SK-N-SH (cell line): ENCODE results near the gene PARD3B. TPM values are rescaled to one million over a fixed set of nuclear protein-coding genes. Genes with fewer than 3 reads are reported as not detected.

Experiments used
- CTCF ChIA-PET: fragments of 300-600, 350-600 bp; formaldehyde crosslinking; extraction: SDS; loops from one replicate; lab custom pipeline; 2021; lab: Yijun Ruan, JAX
- POLR2A ChIA-PET: fragments of 350-600 bp; sonication (Branson Sonifier 250); formaldehyde crosslinking; extraction: SDS; loops from one replicate; lab custom pipeline; 2020; ENCODE audit warnings: antibody characterized with exemption, inconsistent platforms; lab: Yijun Ruan, JAX
- DNase-seq: peaks from one replicate; pipeline ENCODE4 v3.0.0; 2012
- H2AFZ ChIP-seq: fragments of 200-600 bp; sonication (generic); 2 replicates; pipeline ENCODE4 v1.8.1; 2016; ENCODE audit warnings: antibody characterized with exemption, mild to moderate bottlenecking, low read depth
- H3F3A ChIP-seq: fragments of 200-600 bp; sonication (generic); replicated peaks from 2 replicates; pipeline ENCODE3; 2016; ENCODE audit warnings: antibody characterized with exemption, mild to moderate bottlenecking; ENCODE audit not compliant: insufficient read depth
- H3K27ac ChIP-seq, 2 experiments: fragments of 200-500 bp in 1 of 2; fragments of 200-600 bp in 1 of 2; sonication (Bioruptor generic) in 1 of 2; sonication (generic), shearing (Covaris generic) in 1 of 2; 2 replicates each; pipeline versions ENCODE4 v1.5.1 to v1.6.1; 2014 to 2016; ENCODE audit warnings: low read depth in 2 of 2, inconsistent platforms in 1 of 2, low read length in 1 of 2, mild to moderate bottlenecking in 1 of 2, mixed read lengths in 1 of 2
- H3K27me3 ChIP-seq: fragments of 200-600 bp; sonication (generic), shearing (Covaris generic); 2 replicates; pipeline ENCODE4 v1.6.1; 2016; ENCODE audit warnings: mixed run types; ENCODE audit not compliant: insufficient read depth
- H3K36me3 ChIP-seq, 2 experiments: fragments of 200-500 bp in 1 of 2; fragments of 200-600 bp in 1 of 2; sonication (Bioruptor generic) in 1 of 2; sonication (generic) in 1 of 2; replicated peaks in 1 of 2; 2 replicates each; pipeline versions ENCODE3 to v1.5.1; 2014 to 2016; ENCODE audit warnings: low read length in 1 of 2, mild to moderate bottlenecking in 1 of 2; ENCODE audit not compliant: insufficient read depth in 2 of 2, control insufficient read depth in 1 of 2
- H3K4me1 ChIP-seq, 2 experiments: fragments of 200-500 bp in 1 of 2; fragments of 200-600 bp in 1 of 2; sonication (Bioruptor generic) in 1 of 2; sonication (generic), shearing (Covaris generic) in 1 of 2; 2 replicates each; pipeline versions ENCODE4 v1.5.1 to v1.6.1; 2014 to 2016; ENCODE audit warnings: low read depth in 1 of 2, low read length in 1 of 2, mixed run types in 1 of 2; ENCODE audit not compliant: insufficient read depth in 2 of 2, control insufficient read depth in 1 of 2
- H3K4me2 ChIP-seq: fragments of 200-600 bp; sonication (generic), shearing (Covaris generic); 2 replicates; pipeline ENCODE4 v1.6.1; 2017; ENCODE audit warnings: mixed run types
- H3K4me3 ChIP-seq, 2 experiments: fragments of 200-500 bp in 1 of 2; fragments of 200-600 bp in 1 of 2; sonication (Bioruptor generic) in 1 of 2; sonication (generic), shearing (Covaris generic) in 1 of 2; 2 replicates each; pipeline versions ENCODE4 v1.5.1 to v1.8.1; 2014 to 2016; ENCODE audit warnings: low read depth in 2 of 2, inconsistent platforms in 1 of 2, low read length in 1 of 2, mild to moderate bottlenecking in 1 of 2, mixed read lengths in 1 of 2, moderate library complexity in 1 of 2
- H3K79me2 ChIP-seq: fragments of 200-600 bp; sonication (generic); 2 replicates; pipeline ENCODE4 v1.8.1; 2017; ENCODE audit warnings: mild to moderate bottlenecking; ENCODE audit not compliant: insufficient read depth
- H3K9ac ChIP-seq: fragments of 200-600 bp; sonication (generic); 2 replicates; pipeline ENCODE4 v1.6.1; 2017; ENCODE audit warnings: mixed run types
- H3K9me2 ChIP-seq: fragments of 200-600 bp; sonication (generic); 2 replicates; pipeline ENCODE4 v1.6.1; 2017; ENCODE audit warnings: mixed run types
- H3K9me3 ChIP-seq: fragments of 200-600 bp; sonication (generic); 2 replicates; pipeline ENCODE4 v1.6.1; 2017; ENCODE audit warnings: mixed run types, mild to moderate bottlenecking, moderate library complexity
- H4K20me1 ChIP-seq: fragments of 200-600 bp; sonication (generic); 2 replicates; pipeline ENCODE4 v1.6.1; 2017; ENCODE audit warnings: mild to moderate bottlenecking, mixed run types; ENCODE audit not compliant: insufficient read depth
- CHD2 ChIP-seq: fragments of 150-350 bp; IDR thresholded peaks from 2 replicates; pipeline ENCODE4 v1.6.1; 2018; ENCODE audit warnings: low read length; ENCODE audit not compliant: partially characterized antibody
- EP300 ChIP-seq, 2 experiments: IDR thresholded peaks; 2 replicates each; pipeline versions ENCODE4 v1.4.0 to v1.6.1; 2012; ENCODE audit warnings: borderline replicate concordance in 1 of 2, low read depth in 1 of 2, low read length in 1 of 2
- FOSL2 ChIP-seq: IDR thresholded peaks from 2 replicates; pipeline ENCODE4 v1.4.0; 2012; ENCODE audit warnings: low read depth, mild to moderate bottlenecking, moderate library complexity, borderline replicate concordance
- FOXJ3 ChIP-seq: sonication (generic); formaldehyde crosslinking; IDR thresholded peaks from 2 replicates; pipeline ENCODE4 v1.5.1; 2020; ENCODE audit warnings: mild to moderate bottlenecking, missing genetic modification reagents
- GATA2 ChIP-seq: sonication (generic); formaldehyde crosslinking; IDR thresholded peaks from 2 replicates; pipeline ENCODE4 v1.5.0; 2020; ENCODE audit warnings: mild to moderate bottlenecking, missing genetic modification reagents
- JUND ChIP-seq: IDR thresholded peaks from 2 replicates; pipeline ENCODE4 v1.4.0; 2012
- MXI1 ChIP-seq: IDR thresholded peaks from 2 replicates; pipeline ENCODE4 v1.6.1; 2012; ENCODE audit warnings: mild to moderate bottlenecking, low read depth, low read length, improper control_type of control experiment
- NRF1 ChIP-seq: IDR thresholded peaks from 2 replicates; pipeline ENCODE4 v1.6.1; 2012; ENCODE audit warnings: low read depth, mild to moderate bottlenecking, low read length
- PBX3 ChIP-seq: IDR thresholded peaks from 2 replicates; pipeline ENCODE4; 2012
- POLR2AphosphoS5 ChIP-seq: IDR thresholded peaks from 2 replicates; pipeline ENCODE4 v1.6.1; 2012; ENCODE audit warnings: low read depth, low read length
- RCOR1 ChIP-seq: fragments of 150-350 bp; IDR thresholded peaks from 2 replicates; pipeline ENCODE4 v1.6.1; 2017; ENCODE audit warnings: antibody characterized with exemption, low read length
- SMC3 ChIP-seq: IDR thresholded peaks from 2 replicates; pipeline ENCODE4 v1.6.1; 2012; ENCODE audit warnings: low read depth, low read length, improper control_type of control experiment
- TAF1 ChIP-seq: IDR thresholded peaks from 2 replicates; pipeline ENCODE4 v1.6.1; 2012; ENCODE audit warnings: low read depth, mild to moderate bottlenecking, low read length, moderate library complexity, borderline replicate concordance
- TCF12 ChIP-seq: IDR thresholded peaks from 2 replicates; pipeline ENCODE4 v1.4.0; 2012
- USF2 ChIP-seq: fragments of 150-350 bp; IDR thresholded peaks from 2 replicates; pipeline ENCODE4 v1.6.1; 2017; ENCODE audit warnings: antibody characterized with exemption, low read length, low read depth, borderline replicate concordance
- WGBS: methylation state at CpG from one replicate; pipeline ENCODE4 v1.1.6; 2017; ENCODE audit warnings: low lambda C conversion rate; 5-methylcytosine and 5-hydroxymethylcytosine counted together
- polyA plus RNA-seq, 3 experiments: library from polyadenylated mRNA; depleted of rRNA; stranded (reverse); fragments of >200 nt; gene quantifications; 2 replicates each; pipeline ENCODE4 v1.2.3, GENCODE V29; 2012
- TF ChIP-seq, protein P1 (sequence below): IDR thresholded peaks from 2 replicates; pipeline ENCODE4 v1.6.1; 2012; ENCODE audit warnings: mild to moderate bottlenecking, low read depth, low read length, moderate library complexity
- TF ChIP-seq, protein P2 (sequence below): fragments of 200-600 bp; sonication (generic); IDR thresholded peaks from 2 replicates; pipeline ENCODE4 v1.6.1; 2017; ENCODE audit warnings: antibody characterized with exemption, mild to moderate bottlenecking, moderate library complexity
- TF ChIP-seq, protein P3 (sequence below): IDR thresholded peaks from 2 replicates; pipeline ENCODE4 v1.4.0; 2012; ENCODE audit warnings: low read depth
- TF ChIP-seq, protein P4 (sequence below): fragments of 150-350 bp; IDR thresholded peaks from 2 replicates; pipeline ENCODE4 v1.6.1; 2016; ENCODE audit warnings: mild to moderate bottlenecking, low read depth, low read length

The PARD3B gene
- polyA plus RNA-seq, 1 of the 3 experiments (the other 2 are of a cell fraction) = 0.87 TPM

DNA sequence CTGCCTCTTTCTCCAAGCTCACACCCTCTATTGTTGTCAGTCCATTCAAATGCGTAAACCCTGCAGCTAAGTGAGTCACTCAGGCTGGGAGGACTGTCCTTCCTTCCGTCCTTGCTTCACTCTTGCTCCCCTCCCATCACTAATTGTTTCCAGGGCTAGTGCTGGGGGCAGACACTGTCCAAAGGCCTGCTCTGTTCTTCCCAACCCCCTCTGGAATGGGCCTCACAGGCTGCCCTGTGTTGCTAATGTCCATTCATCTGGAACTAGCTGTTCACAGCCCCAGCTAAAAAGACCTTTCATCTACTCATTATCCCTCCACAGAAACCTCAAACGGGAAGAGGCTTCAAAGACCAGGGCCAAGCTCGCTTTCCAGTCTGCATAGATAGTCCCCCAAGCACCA is 1105.2 kb downstream of the PARD3B start:
- Histone ChIP-seq H3K9ac (no peak overlapping the region), H3K4me2 (no peak overlapping the region), H3K36me3 (no peaks in the 10 kb centered on the region), H2AFZ (peak overlapping the region; percentile 60; the same call in 1 of the 2 replicates), H4K20me1 (no peaks in the 10 kb centered on the region), H3K4me1 (peaks cover 5 to 14% of the 10 kb centered on the region in 2 experiments; a peak in 2 of 4 replicates), H3K4me3 (no peak overlapping the region), H3K79me2 (no peaks in the 10 kb centered on the region), H3K9me3 (no peaks in the 10 kb centered on the region), H3F3A (peaks cover 3% of the 10 kb centered on the region), H3K9me2 (no peaks in the 10 kb centered on the region), H3K27ac (peak overlapping the region in 1 of 2 experiments; percentile 54; a peak in 1 of 4 replicates), H3K27me3 (no peaks in the 10 kb centered on the region)
- TF ChIP-seq EP300 (IDR thresholded peaks at IDR 0.05; ENCODE audit: borderline replicate concordance in 1 of 2, low read depth in 1 of 2, low read length in 1 of 2) (no peak), CHD2 (no peak), TCF12 (peak; percentile 73), FOSL2 (peak; percentile 47; the same call in 1 of the 2 replicates), POLR2AphosphoS5 (no peak), TAF1 (no peak), NRF1 (no peak), SMC3 (no peak), MXI1 (no peak)
- TF ChIP-seq, protein P1, sequence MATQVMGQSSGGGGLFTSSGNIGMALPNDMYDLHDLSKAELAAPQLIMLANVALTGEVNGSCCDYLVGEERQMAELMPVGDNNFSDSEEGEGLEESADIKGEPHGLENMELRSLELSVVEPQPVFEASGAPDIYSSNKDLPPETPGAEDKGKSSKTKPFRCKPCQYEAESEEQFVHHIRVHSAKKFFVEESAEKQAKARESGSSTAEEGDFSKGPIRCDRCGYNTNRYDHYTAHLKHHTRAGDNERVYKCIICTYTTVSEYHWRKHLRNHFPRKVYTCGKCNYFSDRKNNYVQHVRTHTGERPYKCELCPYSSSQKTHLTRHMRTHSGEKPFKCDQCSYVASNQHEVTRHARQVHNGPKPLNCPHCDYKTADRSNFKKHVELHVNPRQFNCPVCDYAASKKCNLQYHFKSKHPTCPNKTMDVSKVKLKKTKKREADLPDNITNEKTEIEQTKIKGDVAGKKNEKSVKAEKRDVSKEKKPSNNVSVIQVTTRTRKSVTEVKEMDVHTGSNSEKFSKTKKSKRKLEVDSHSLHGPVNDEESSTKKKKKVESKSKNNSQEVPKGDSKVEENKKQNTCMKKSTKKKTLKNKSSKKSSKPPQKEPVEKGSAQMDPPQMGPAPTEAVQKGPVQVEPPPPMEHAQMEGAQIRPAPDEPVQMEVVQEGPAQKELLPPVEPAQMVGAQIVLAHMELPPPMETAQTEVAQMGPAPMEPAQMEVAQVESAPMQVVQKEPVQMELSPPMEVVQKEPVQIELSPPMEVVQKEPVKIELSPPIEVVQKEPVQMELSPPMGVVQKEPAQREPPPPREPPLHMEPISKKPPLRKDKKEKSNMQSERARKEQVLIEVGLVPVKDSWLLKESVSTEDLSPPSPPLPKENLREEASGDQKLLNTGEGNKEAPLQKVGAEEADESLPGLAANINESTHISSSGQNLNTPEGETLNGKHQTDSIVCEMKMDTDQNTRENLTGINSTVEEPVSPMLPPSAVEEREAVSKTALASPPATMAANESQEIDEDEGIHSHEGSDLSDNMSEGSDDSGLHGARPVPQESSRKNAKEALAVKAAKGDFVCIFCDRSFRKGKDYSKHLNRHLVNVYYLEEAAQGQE = no peak
- TF ChIP-seq, protein P2, sequence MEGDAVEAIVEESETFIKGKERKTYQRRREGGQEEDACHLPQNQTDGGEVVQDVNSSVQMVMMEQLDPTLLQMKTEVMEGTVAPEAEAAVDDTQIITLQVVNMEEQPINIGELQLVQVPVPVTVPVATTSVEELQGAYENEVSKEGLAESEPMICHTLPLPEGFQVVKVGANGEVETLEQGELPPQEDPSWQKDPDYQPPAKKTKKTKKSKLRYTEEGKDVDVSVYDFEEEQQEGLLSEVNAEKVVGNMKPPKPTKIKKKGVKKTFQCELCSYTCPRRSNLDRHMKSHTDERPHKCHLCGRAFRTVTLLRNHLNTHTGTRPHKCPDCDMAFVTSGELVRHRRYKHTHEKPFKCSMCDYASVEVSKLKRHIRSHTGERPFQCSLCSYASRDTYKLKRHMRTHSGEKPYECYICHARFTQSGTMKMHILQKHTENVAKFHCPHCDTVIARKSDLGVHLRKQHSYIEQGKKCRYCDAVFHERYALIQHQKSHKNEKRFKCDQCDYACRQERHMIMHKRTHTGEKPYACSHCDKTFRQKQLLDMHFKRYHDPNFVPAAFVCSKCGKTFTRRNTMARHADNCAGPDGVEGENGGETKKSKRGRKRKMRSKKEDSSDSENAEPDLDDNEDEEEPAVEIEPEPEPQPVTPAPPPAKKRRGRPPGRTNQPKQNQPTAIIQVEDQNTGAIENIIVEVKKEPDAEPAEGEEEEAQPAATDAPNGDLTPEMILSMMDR = no peak
- 57% methylated on average over 4 of the region's 4 CpGs for WGBS
- ChIA-PET POLR2A (no interaction called here), CTCF (interaction anchor here (1.4 kb wide), 1 partner anchor 18 kb away, joined by 3 read pairs; no protein-coding TSS in a partner anchor)
- DNase-seq = no peak

DNA sequence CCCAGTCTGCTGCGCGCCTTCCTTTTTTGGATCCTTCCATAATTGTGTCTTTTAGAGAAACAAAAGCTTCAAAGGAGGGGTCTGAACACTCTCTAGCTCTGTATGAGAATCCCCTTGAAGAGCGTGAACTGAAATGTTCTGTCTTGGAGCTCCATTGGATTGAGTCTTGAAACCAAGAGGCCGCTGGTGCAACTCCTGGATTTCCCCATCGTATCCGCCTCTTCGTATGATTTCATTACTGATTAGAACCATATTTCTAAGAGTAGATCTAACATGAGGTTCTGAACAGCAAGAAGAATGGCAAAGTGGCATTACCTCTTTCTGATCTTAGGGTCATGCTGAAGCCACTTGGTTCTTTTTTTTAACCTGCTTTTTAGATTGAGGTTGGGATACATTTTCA is 1105.7 kb downstream of the PARD3B start:
- H3K27me3 ChIP-seq = no peaks in the 10 kb centered on the region
- no peak overlapping the region for H3K9ac ChIP-seq
- no peaks in the 10 kb centered on the region for H3K36me3 ChIP-seq
- 96% methylated on average over 7 of the region's 7 CpGs for WGBS
- H3K4me1 ChIP-seq = peaks cover 5 to 14% of the 10 kb centered on the region in 2 experiments; a peak in 2 of 4 replicates
- H4K20me1 ChIP-seq = no peaks in the 10 kb centered on the region
- no peak overlapping the region for H3K4me3 ChIP-seq
- H3K9me2 ChIP-seq = no peaks in the 10 kb centered on the region
- H3F3A ChIP-seq = peaks cover 3% of the 10 kb centered on the region
- H2AFZ ChIP-seq = no peak overlapping the region
- no peak overlapping the region for H3K4me2 ChIP-seq
- no peaks in the 10 kb centered on the region for H3K9me3 ChIP-seq
- peak overlapping the region in 1 of 2 experiments; percentile 54; a peak in 1 of 4 replicates for H3K27ac ChIP-seq
- no peak for DNase-seq
- ChIA-PET POLR2A (no interaction called here), CTCF (interaction anchor here (1.4 kb wide), 1 partner anchor 18 kb away, joined by 3 read pairs; no protein-coding TSS in a partner anchor)
- H3K79me2 ChIP-seq = no peaks in the 10 kb centered on the region
- no peak for TF ChIP-seq JUND
- TF ChIP-seq, protein P3, sequence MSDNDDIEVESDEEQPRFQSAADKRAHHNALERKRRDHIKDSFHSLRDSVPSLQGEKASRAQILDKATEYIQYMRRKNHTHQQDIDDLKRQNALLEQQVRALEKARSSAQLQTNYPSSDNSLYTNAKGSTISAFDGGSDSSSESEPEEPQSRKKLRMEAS = no peak
- no peak for TF ChIP-seq USF2
- TF ChIP-seq, protein P4, sequence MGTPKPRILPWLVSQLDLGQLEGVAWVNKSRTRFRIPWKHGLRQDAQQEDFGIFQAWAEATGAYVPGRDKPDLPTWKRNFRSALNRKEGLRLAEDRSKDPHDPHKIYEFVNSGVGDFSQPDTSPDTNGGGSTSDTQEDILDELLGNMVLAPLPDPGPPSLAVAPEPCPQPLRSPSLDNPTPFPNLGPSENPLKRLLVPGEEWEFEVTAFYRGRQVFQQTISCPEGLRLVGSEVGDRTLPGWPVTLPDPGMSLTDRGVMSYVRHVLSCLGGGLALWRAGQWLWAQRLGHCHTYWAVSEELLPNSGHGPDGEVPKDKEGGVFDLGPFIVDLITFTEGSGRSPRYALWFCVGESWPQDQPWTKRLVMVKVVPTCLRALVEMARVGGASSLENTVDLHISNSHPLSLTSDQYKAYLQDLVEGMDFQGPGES = no peak
- no peak for TF ChIP-seq NRF1
- TF ChIP-seq PBX3 = no peak
- no peak for TF ChIP-seq RCOR1
- no peak for TF ChIP-seq SMC3
- TF ChIP-seq GATA2 = no peak
- no peak for TF ChIP-seq FOXJ3 (CRISPR knock-in tag)
